Astrocyte of the cerebellum (primary cell): ENCODE data around the gene SLC39A6.
"Not testable (repeated sequence)": the region's sequence is repeated elsewhere in the genome, so short reads cannot be mapped to it uniquely, and the experiment has no call there.

Experiments used
- DNase-seq: peaks from one replicate; pipeline ENCODE4 v3.0.0-alpha.2; 2011; ENCODE audit warnings: low read depth
- H3K4me3 ChIP-seq: 2 replicates; pipeline ENCODE4 v1.5.1; 2011; ENCODE audit warnings: mild to moderate bottlenecking, low read depth, low read length, moderate library complexity
- in situ Hi-C: cut with HindIII; loops from 2 replicates; pipeline ENCODE4 v1.10.0; 2017; ENCODE audit warnings: low sequenced_read_pairs
- TF ChIP-seq, protein P1 (sequence below): IDR thresholded peaks from 2 replicates; pipeline ENCODE4 v1.5.1; 2012; ENCODE audit warnings: low read length, low read depth, moderate library complexity, mild to moderate bottlenecking; ENCODE audit errors: missing control alignments

SLC39A6 gene

GRCh38 chr18:36083729-36084128, 45.4 kb downstream of the SLC39A6 start:
- TF ChIP-seq, protein P1, sequence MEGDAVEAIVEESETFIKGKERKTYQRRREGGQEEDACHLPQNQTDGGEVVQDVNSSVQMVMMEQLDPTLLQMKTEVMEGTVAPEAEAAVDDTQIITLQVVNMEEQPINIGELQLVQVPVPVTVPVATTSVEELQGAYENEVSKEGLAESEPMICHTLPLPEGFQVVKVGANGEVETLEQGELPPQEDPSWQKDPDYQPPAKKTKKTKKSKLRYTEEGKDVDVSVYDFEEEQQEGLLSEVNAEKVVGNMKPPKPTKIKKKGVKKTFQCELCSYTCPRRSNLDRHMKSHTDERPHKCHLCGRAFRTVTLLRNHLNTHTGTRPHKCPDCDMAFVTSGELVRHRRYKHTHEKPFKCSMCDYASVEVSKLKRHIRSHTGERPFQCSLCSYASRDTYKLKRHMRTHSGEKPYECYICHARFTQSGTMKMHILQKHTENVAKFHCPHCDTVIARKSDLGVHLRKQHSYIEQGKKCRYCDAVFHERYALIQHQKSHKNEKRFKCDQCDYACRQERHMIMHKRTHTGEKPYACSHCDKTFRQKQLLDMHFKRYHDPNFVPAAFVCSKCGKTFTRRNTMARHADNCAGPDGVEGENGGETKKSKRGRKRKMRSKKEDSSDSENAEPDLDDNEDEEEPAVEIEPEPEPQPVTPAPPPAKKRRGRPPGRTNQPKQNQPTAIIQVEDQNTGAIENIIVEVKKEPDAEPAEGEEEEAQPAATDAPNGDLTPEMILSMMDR = no peak
- DNase-seq = no peak
- in situ Hi-C loops = no loop called here

GRCh38 chr18:36081118-36081517, 48.0 kb downstream of the SLC39A6 start:
- not testable (repeated sequence) for H3K4me3 ChIP-seq, DNase-seq

More at GRCh38 chr18:36083729-36084128, 45.4 kb downstream of the SLC39A6 start:
- no peak overlapping the region for H3K4me3 ChIP-seq

DNA sequence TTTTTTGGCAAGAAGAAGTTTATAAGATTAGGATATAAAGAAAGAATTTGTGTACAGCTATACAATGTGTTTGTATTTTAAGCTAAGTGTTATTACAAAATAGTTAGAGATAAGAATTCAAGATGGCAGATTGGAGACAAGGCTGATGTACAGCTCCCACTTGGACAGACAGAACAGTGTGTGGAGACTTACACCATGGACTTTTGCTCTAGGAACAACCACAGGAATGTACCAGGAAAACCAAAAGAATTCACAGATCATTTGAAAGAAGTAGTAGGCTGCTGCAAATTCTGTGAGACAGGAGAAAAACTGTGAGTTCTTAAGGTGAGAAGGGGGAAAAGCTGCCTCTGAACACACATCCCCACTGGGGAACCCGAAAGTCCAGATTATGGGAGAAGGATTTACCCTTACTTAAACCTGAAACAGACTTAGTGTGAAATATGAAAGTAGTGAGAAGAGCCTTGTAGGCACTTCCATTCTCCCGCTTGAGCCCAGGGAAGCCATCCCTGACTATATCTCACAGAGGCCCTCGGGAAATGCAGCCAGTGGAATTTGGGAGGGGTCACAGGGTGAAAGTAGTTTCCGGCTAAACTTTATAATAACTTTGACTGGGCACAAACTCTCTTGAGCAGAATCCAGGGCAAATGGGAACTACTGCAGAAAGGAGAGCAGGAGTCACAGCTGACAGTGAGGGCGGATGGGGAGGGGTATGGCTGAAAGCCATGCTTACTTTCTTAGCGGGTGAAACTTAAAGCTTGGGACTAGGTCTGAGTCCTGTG, 50.2 kb downstream of the SLC39A6 start:
- DNase-seq = peak; percentile 68
- H3K4me3 ChIP-seq = peak overlapping the region; percentile 6
- TF ChIP-seq, protein P1 = no peak
- in situ Hi-C loops = no loop called here

More at GRCh38 chr18:36081118-36081517, 48.0 kb downstream of the SLC39A6 start:
- in situ Hi-C loops = not testable (repeated sequence)

DNA sequence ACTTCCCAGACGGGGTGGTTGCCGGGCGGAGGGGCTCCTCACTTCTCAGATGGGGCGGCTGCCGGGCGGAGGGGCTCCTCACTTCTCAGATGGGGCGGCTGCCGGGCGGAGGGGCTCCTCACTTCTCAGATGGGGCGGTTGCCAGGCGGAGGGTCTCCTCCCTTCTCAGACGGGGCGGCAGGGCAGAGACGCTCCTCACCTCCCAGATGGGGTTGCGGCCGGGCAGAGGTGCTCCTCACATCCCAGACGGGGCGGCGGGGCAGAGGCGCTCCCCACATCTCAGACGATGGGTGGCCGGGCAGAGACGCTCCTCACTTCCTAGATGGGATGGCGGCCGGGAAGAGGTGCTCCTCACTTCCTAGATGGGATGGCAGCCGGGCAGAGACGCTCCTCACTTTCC, 51.4 kb downstream of the SLC39A6 start:
- in situ Hi-C loops, DNase-seq, H3K4me3 ChIP-seq: not testable (repeated sequence)

GRCh38 chr18:36075862-36076587, 53.1 kb downstream of the SLC39A6 start:
- TF ChIP-seq, protein P1 = no peak
- in situ Hi-C loops = no loop called here
- no peak overlapping the region for H3K4me3 ChIP-seq
- peak; percentile 19 for DNase-seq

GRCh38 chr18:36074435-36074834, 54.7 kb downstream of the SLC39A6 start:
- TF ChIP-seq, protein P1 = no peak
- H3K4me3 ChIP-seq = no peak overlapping the region
- DNase-seq = no peak
- in situ Hi-C loops = no loop called here

- in situ Hi-C loops = no loop called here
- H3K4me3 ChIP-seq = no peak overlapping the region
- DNase-seq = no peak
- TF ChIP-seq, protein P1 = no peak
Observed at GRCh38 chr18:36073676-36074075, 55.5 kb downstream of the SLC39A6 start.

DNA sequence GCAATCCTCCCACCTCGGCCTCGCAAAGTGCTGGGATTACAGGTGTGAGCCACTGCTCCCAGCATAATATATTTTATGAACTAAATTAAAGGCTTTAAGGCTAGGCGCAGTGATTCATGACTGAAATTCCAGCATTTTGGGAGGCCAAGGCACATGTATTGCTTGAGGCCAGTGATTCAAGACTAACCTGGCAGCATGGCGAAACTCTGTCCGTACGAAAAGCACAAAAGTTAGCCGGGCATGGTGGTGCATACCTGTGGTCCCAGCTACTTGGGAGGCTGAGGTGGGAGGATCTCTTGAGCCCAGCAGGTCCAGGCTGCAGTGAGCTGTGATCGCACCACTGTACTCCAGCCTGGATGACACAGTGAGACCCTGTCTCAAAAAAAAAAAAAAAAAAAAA, 56.7 kb downstream of the SLC39A6 start:
- in situ Hi-C loops, DNase-seq, H3K4me3 ChIP-seq: not testable (repeated sequence)
